Kidney (tissue), 14 donors: ENCODE measurements around the gene NRP2. TPM values are rescaled to one million over a fixed set of nuclear protein-coding genes. Genes with fewer than 3 reads are reported as not detected.

Experiments
- DNase-seq, 5 donors: peaks; one replicate each; pipeline ENCODE4 v3.0.0-alpha.2; 2013 to 2020
- FAIRE-seq: peaks from 2 replicates; lab custom pipeline; 2012; peaks lifted over from hg19 to GRCh38; lab: Jason Lieb, UNC
- H3K27ac ChIP-seq, 2 donors: one replicate each; pipeline ENCODE4 v1.7.0; 2013; ENCODE audit warnings: low read depth in 2 of 2, low read length in 2 of 2, inconsistent platforms in 1 of 2
- H3K27me3 ChIP-seq: one replicate; pipeline ENCODE4 v1.7.1; 2013; ENCODE audit warnings: low read length, inconsistent platforms; ENCODE audit not compliant: control insufficient read depth, insufficient read depth
- H3K36me3 ChIP-seq, 3 donors: one replicate each; pipeline versions ENCODE4 v1.7.0 to v1.7.1; 2013; ENCODE audit warnings: low read length in 3 of 3, control low read depth in 1 of 3, inconsistent platforms in 1 of 3; ENCODE audit not compliant: insufficient read depth in 3 of 3, control insufficient read depth in 2 of 3
- H3K4me1 ChIP-seq, 3 donors: one replicate each; pipeline versions ENCODE4 v1.7.0 to v1.7.1; 2013; ENCODE audit warnings: low read length in 3 of 3, inconsistent platforms in 1 of 3, low read depth in 1 of 3; ENCODE audit not compliant: control insufficient read depth in 2 of 3, insufficient read depth in 2 of 3
- H3K4me3 ChIP-seq, 3 donors: one replicate each; pipeline versions ENCODE4 v1.7.0 to v1.8.1; 2013; ENCODE audit warnings: low read length in 3 of 3, control low read depth in 1 of 3, inconsistent platforms in 1 of 3
- H3K9ac ChIP-seq, 3 donors: one replicate each; pipeline versions ENCODE4 v1.7.0 to v1.7.1; 2013; ENCODE audit warnings: low read length in 3 of 3, control low read depth in 1 of 3, inconsistent platforms in 1 of 3
- H3K9me3 ChIP-seq, 3 donors: one replicate each; pipeline versions ENCODE4 v1.7.0 to v1.7.1; 2013; ENCODE audit warnings: low read length in 3 of 3, control low read depth in 1 of 3, inconsistent platforms in 1 of 3; ENCODE audit not compliant: control insufficient read depth in 2 of 3, insufficient read depth in 1 of 3
- CTCF ChIP-seq: IDR thresholded peaks from 3 replicates; pipeline ENCODE4 v1.5.1; 2012; ENCODE audit warnings: mild to moderate bottlenecking, moderate library complexity, borderline replicate concordance; ENCODE audit not compliant: insufficient read depth; ENCODE audit errors: extremely low read depth
- intact Hi-C: fragments of 100-400 bp; cut with DNase I; formaldehyde crosslinking; loops from one replicate; pipeline ENCODE4 v1.11.1; 2022
- polyA plus RNA-seq: library from polyadenylated mRNA; stranded (reverse); fragments of 350-450 nt; fragmentation: Illumina TruSeq; extraction: RNeasy Lipid Tissue Mini Kit (QIAGEN cat#74804); gene quantifications from one replicate; pipeline ENCODE4 v1.2.3, GENCODE V29; 2014; ENCODE audit warnings: low read depth, low replicate concordance; ENCODE audit not compliant: insufficient read depth
- total RNA-seq: library from RNA; stranded (reverse); fragmentation: NEBNext Ultra II Directional; extraction: Animal tissue kit (Norgen Biotek cat#: 25700); gene quantifications from one replicate; pipeline ENCODE4 v1.2.1, GENCODE V29; 2021
- donor health status: control.
- donor health status: control.
- donor health status: control.
- donor health status: control.
- donor health status: control.
- donor health status: DM: yes; HTN: yes; CAD: no.
- donor health status: Normal renal cell carcinoma (clear cell type).

NRP2 gene
- total and polyA plus RNA-seq, 2 donors from 2014 or later: 2.3 to 37.7 TPM

- Histone ChIP-seq H3K4me3 (no peak overlapping the region), H3K9me3 (no peaks in the 10 kb centered on the region), H3K27ac (no peak overlapping the region), H3K4me1 (peaks cover 0 to 3% (median 0%) of the 10 kb centered on the region in 3 donors), H3K27me3 (no peaks in the 10 kb centered on the region), H3K9ac (no peak overlapping the region), H3K36me3 (no peaks in the 10 kb centered on the region)
- FAIRE-seq: no peak
- TF ChIP-seq CTCF: no peak
- no peak for DNase-seq
- intact Hi-C loops: no loop called here
Measured at GRCh38 chr2:205673312-205673711, 9.0 kb upstream of the NRP2 start.

- H3K9me3 ChIP-seq: no peaks in the 10 kb centered on the region
- H3K27me3 ChIP-seq: no peaks in the 10 kb centered on the region
- H3K36me3 ChIP-seq: no peaks in the 10 kb centered on the region
- peaks cover 0 to 3% (median 2%) of the 10 kb centered on the region in 3 donors for H3K4me1 ChIP-seq
- peak; percentile 97 for FAIRE-seq
- peak overlapping the region; percentile 13 to 29 (median 18) for H3K4me3 ChIP-seq
- no peak overlapping the region for H3K27ac ChIP-seq
- peak; percentile 88 for TF ChIP-seq CTCF
- H3K9ac ChIP-seq: no peak overlapping the region
- DNase-seq: peak in 3 of 5 donors; percentile 57 to 93 (median 84)
- intact Hi-C loops: no loop called here
Measured at GRCh38 chr2:205675861-205676516, 6.3 kb upstream of the NRP2 start.

- Histone ChIP-seq H3K36me3 (no peaks in the 10 kb centered on the region), H3K4me1 (peaks cover 0 to 7% (median 5%) of the 10 kb centered on the region in 3 donors), H3K27ac (peak overlapping the region in 1 of 2 donors; percentile 25), H3K9ac (no peak overlapping the region), H3K9me3 (no peaks in the 10 kb centered on the region), H3K27me3 (no peaks in the 10 kb centered on the region), H3K4me3 (peak overlapping the region in 2 of 3 donors; percentile 12 to 35)
- FAIRE-seq (no peak), DNase-seq (peak in 3 of 5 donors; percentile 65 to 86 (median 82))
- TF ChIP-seq CTCF: no peak
- intact Hi-C loops: no loop called here
Measured at GRCh38 chr2:205678541-205679142, 3.7 kb upstream of the NRP2 start.
